GM10248 (cell line): ENCODE measurements around the gene CAB39.

Experiments
- CTCF ChIA-PET: fragments of 300-600 bp; sonication (Branson Sonifier 250); formaldehyde crosslinking; extraction: SDS; loops from one replicate; lab custom pipeline; 2021; ENCODE audit warnings: antibody characterized with exemption; lab: Yijun Ruan, JAX
- POLR2A ChIA-PET: fragments of 350-650 bp; sonication (Branson Sonifier 250); formaldehyde crosslinking; extraction: SDS; loops from one replicate; lab custom pipeline; 2020; ENCODE audit warnings: antibody characterized with exemption; lab: Yijun Ruan, JAX
- DNase-seq: peaks from one replicate; pipeline ENCODE4 v3.0.0; 2012; ENCODE audit errors: extremely low spot score
- CTCF ChIP-seq: IDR thresholded peaks from 2 replicates; pipeline ENCODE4 v1.5.1; 2012; ENCODE audit warnings: mild to moderate bottlenecking, low read depth; ENCODE audit errors: extremely low read depth, missing control alignments, control extremely low read depth

CAB39 gene

GRCh38 chr2:230712443-230713330 lies at the start of gene CAB39:
CAB39 (plus strand) TSS chr2:230712842; CDS start chr2:230760002, 47,160 bp downstream.
- peak; percentile 95 for TF ChIP-seq CTCF
- ChIA-PET CTCF (interaction anchor here (0.9 to 2.8 kb wide), 11 partner anchors 9 to 45 kb away, joined by 3 to 14 read pairs (median 3); no protein-coding TSS in a partner anchor), POLR2A (no interaction called here)
- peak; percentile 95 for DNase-seq

GRCh38 chr2:230664128-230664527 lies 48.5 kb upstream of the CAB39 start:
- no peak for TF ChIP-seq CTCF
- DNase-seq, result no peak
- CTCF ChIA-PET, result interaction anchor here (0.8 to 1.0 kb wide), 2 partner anchors 25 to 53 kb away, joined by 3 read pairs; no protein-coding TSS in a partner anchor

GRCh38 chr2:230664844-230665243 lies 47.8 kb upstream of the CAB39 start:
- POLR2A ChIA-PET, result no interaction called here
- CTCF ChIA-PET, result no interaction called here
- TF ChIP-seq CTCF, result no peak
- no peak for DNase-seq

More at GRCh38 chr2:230664128-230664527, 48.5 kb upstream of the CAB39 start:
- POLR2A ChIA-PET, result interaction anchor here (0.6 kb wide), 1 partner anchor 787 kb away, joined by 9 read pairs; no protein-coding TSS in a partner anchor

GRCh38 chr2:230665263-230665691 lies 47.4 kb upstream of the CAB39 start:
- TF ChIP-seq CTCF, result no peak
- POLR2A ChIA-PET, result no interaction called here
- CTCF ChIA-PET, result interaction anchor here (1.1 kb wide), 1 partner anchor 7 kb away, joined by 4 read pairs; no protein-coding TSS in a partner anchor
- DNase-seq, result no peak

GRCh38 chr2:230666446-230666845 lies 46.2 kb upstream of the CAB39 start:
- DNase-seq, result no peak
- ChIA-PET CTCF (interaction anchor here (1.1 kb wide), 1 partner anchor 9 kb away, joined by 4 read pairs; no protein-coding TSS in a partner anchor), POLR2A (interaction anchor here (0.6 kb wide), 1 partner anchor 13 kb away, joined by 3 read pairs; no protein-coding TSS in a partner anchor)
- TF ChIP-seq CTCF, result no peak
